GM12873 (cell line): Measurements from ENCODE around the gene USP12.

Experiments
- TF ChIP-seq, protein P1 (sequence below): IDR thresholded peaks from 2 replicates; pipeline ENCODE4 v1.5.1; 2012; ENCODE audit warnings: low read depth, mild to moderate bottlenecking, moderate library complexity, low read length, control low read depth; ENCODE audit not compliant: insufficient read depth; ENCODE audit errors: missing control alignments

The USP12 gene

DNA sequence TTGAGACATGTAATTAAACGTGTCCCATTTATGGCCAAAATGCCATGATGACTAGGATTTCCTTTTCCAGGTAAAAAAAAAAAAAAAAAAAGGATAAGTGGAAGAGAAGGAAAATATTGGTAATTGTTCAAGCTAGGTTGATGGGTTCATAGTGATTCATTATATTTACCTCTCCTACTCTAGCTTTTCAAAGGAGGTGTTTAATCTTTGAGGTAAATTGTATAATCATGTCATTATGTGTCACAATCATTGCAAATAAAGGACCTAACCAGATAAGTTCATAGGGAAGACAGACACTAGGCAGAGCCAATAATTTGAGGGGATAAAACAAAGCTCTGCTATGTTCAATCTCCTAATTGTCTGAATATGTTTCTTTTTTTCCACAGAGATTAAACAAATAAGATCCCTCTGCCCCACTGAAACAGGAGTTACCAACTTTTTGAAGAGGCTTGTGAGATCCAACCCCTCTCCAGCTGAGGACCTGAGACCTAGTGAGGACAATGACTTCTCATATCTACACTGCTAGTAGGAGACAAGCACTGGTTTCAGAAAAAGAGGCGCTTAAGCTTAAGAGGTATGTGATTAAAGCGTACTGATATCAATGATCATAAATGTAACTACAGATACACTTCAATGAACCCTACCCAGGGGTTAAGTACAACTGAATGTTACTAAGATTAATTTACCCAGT is 61.4 kb downstream of the USP12 start:
- TF ChIP-seq, protein P1, sequence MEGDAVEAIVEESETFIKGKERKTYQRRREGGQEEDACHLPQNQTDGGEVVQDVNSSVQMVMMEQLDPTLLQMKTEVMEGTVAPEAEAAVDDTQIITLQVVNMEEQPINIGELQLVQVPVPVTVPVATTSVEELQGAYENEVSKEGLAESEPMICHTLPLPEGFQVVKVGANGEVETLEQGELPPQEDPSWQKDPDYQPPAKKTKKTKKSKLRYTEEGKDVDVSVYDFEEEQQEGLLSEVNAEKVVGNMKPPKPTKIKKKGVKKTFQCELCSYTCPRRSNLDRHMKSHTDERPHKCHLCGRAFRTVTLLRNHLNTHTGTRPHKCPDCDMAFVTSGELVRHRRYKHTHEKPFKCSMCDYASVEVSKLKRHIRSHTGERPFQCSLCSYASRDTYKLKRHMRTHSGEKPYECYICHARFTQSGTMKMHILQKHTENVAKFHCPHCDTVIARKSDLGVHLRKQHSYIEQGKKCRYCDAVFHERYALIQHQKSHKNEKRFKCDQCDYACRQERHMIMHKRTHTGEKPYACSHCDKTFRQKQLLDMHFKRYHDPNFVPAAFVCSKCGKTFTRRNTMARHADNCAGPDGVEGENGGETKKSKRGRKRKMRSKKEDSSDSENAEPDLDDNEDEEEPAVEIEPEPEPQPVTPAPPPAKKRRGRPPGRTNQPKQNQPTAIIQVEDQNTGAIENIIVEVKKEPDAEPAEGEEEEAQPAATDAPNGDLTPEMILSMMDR = no peak

DNA sequence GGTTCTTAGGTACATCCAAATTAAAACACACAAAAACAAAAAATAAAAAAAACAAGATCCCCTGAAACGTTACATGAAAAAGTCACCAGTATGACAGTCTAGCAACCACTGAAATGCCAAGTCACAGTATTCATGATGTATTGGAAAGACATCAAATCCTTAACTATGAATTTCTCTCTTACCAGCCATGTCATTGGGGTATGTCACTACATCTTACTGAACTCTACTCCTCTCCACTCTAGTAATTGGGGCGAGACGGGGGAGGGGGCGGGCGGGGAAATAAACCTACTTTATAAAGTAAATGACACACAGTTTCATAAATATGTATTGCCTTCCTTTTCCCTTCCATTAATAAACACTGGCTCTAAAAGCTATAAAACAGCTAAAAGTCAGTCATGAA is 65.5 kb downstream of the USP12 start:
- TF ChIP-seq, protein P1 = no peak

DNA sequence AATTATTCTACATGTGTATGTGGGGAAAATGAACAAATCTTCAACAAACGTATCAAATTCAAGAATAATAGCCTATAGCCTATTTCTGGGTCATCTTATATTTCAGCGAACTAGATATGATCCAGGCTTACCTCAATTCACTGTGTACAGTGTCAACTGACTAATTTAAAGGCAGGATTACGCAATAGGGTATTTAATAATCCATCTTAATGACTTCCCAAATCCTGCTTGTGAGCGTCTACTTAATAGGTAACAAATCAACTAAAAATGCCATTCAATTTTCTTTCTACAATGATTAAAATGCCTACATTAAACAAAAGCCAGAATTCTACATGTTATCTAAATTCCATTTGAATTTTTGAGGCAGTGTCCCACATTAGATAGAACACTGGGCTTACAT is 67.0 kb downstream of the USP12 start:
- TF ChIP-seq, protein P1 = no peak

DNA sequence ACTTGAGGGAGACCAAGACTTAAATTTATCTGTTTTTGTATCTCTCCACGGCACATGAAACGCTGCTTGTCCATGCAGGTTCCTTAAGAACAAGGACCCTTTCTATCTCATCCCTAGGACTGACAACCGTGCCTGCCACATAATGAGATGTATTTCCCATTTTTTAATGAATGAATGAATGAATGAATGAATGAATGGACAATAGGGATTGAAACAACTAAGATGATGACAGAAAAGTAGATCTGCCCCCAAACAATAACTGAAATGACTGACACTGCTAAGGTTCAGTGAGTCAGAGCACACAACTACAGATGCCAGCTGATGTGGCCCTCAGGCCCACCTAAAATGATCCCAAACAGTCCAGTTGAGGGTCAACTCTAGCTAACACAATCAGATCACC is 69.8 kb downstream of the USP12 start:
- TF ChIP-seq, protein P1 = no peak

DNA sequence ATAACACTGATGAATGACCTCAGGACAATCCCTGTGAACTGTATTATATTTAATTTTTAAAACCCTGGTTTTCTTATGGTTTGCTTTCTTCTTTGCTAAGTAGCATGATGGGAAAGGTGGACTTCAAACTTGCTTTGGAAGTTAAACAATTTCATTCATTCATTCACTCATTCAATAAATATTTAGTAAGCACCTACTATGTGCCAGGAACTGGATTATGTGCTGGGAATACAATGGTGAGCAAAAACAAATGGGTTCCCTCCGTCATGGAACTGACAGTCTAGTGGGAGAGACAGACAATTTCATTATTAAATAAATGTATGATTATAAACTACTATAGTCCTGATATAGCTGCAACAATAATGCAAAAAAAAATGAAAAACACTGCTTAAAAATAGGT is 70.3 kb downstream of the USP12 start:
- TF ChIP-seq, protein P1 = no peak

DNA sequence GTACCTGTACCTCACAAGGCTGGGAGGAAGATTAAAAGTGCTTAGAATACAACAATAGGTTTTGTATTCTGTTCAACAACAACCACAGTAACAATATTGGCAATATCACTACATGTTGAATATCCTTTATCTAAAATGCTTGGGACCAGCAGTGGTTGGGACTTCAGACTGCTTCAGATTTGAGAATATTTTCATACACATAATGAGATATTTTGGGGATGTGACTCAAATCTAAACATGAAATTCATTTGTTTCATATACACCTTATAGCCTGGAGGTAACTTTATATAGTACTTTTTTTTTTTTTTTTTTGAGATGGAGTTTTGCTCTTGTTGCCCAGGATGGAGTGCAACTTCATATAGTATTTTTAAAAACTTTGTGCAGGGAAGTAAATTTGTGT is 73.9 kb downstream of the USP12 start:
- TF ChIP-seq, protein P1 = no peak

DNA sequence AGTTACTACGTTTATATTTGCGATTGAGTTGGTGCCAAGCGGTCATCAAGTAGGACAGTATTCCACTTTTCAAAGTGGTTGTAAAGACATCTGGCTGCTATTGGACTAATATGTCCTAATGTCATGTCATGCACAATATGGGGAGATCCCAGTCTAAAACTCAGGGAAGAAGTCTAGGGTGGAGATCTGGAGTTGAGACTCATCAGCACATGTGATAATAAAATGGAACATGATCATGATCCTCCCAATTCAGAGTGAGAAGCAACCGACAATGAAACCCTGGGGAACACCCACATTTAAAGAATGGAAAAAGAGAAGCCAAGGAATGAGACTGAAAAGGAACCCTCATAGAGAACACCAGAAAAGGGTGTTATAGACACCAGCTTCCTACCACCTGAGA is 80.2 kb downstream of the USP12 start:
- TF ChIP-seq, protein P1 = no peak
